Measurements from ENCODE around the gene LEFTY2. TPM values are rescaled to one million over a fixed set of nuclear protein-coding genes. Genes with fewer than 3 reads are reported as not detected.
A peak's percentile ranks its signal among the peaks of the same experiment; 100 is the strongest.

LEFTY2 gene
- total and polyA plus RNA-seq, 9 of the 15 experiments (the other 6 are each of a cell fraction or from before 2014, with no cell fraction given): 0.04 to 0.14 TPM; not detected in 7

DNA sequence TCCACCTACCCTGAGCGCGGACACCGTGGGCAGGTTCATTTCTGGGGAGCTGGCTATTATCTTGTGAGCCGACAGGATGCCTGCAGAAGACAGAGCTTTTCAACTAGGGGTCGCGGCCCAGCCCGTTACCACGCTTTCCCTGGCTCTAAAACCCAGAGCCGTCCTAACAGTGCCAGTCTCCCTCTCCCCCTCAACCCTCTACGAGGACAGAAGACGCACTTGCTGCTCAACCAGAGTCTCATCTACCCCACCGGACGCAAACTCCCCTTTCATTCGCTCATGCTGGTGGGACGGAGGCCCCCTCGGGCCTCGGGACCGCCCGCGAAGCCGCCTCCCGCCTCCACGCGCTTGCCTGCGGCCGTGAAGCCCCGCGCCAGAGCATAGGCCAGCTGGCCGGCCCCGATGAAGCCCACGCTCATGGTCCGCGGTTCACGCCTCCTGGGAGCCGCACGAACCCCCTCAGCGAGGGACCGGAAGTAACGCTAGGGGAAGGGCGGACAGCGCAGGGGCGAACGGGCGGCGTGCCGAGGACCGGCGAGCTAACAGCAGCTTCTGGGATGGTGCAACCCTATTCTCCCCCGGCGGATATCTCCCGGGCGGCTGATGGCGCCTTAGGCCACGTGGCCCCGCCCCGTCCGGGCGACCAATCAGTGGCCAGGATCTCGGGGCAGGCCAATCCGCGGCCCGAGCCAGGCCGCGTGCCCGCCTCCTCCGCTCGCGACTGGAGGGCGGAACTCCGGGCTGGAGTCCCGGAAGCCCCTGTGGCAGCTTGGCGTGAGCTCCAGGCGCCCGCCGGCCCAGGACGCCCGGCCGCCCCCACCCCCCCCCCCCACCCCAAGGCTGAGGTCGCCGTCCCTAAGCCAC is 17.1 kb downstream of the LEFTY2 start, which contains the start of gene PYCR2 (continued):
- TF ChIP-seq CXXC5 (CRISPR knock-in tag; IDR thresholded peaks at IDR 0.05) (peak; percentile 94), IRF2 (CRISPR knock-in tag; IDR thresholded peaks at IDR 0.05) (no peak), NR2F6 (CRISPR knock-in tag; IDR thresholded peaks at IDR 0.05) (peak; percentile 75; the same call in 1 of the 2 replicates), NEUROD1 (IDR thresholded peaks at IDR 0.05; ENCODE audit: borderline replicate concordance, low read depth, low read length, partially characterized antibody) (peak; percentile 93), ZSCAN29 (IDR thresholded peaks at IDR 0.05) (0 out of 2 replicates have a peak, but pooled peaks have one; percentile 18), LCOR (CRISPR knock-in tag; IDR thresholded peaks at IDR 0.05) (peak; percentile 76; the same call in 1 of the 2 replicates), SMC3 (conservative IDR thresholded peaks at IDR 0.05; ENCODE audit: insufficient read depth, low read depth, low read length) (no peak; the same call in 1 of the 2 replicates), FIP1L1 (IDR thresholded peaks at IDR 0.05; ENCODE audit: low read depth, low read length, poor library complexity, severe bottlenecking) (peak; percentile 95), STAT5B (CRISPR knock-in tag; IDR thresholded peaks at IDR 0.05) (no peak), HNRNPH1 (optimal IDR thresholded peaks at IDR 0.05; ENCODE audit: low read depth, low read length) (no peak), RB1 (IDR thresholded peaks at IDR 0.05; ENCODE audit: low read depth) (peak; percentile 81), ZNF354B (CRISPR knock-in tag; IDR thresholded peaks at IDR 0.05) (no peak), ZNF134 (CRISPR knock-in tag; conservative IDR thresholded peaks at IDR 0.05) (no peak), SOX6 (IDR thresholded peaks at IDR 0.05) (0 out of 2 replicates have a peak, but pooled peaks have one; percentile 29), FOXJ3 (CRISPR knock-in tag; IDR thresholded peaks at IDR 0.05) (no peak), MCM7 (IDR thresholded peaks at IDR 0.05) (no peak), ZFP30 (CRISPR knock-in tag; IDR thresholded peaks at IDR 0.05; ENCODE audit: borderline replicate concordance) (no peak), HNRNPLL (IDR thresholded peaks at IDR 0.05; ENCODE audit: low read depth, low read length, poor library complexity, severe bottlenecking) (peak; percentile 83)
- TF ChIP-seq, protein P1, sequence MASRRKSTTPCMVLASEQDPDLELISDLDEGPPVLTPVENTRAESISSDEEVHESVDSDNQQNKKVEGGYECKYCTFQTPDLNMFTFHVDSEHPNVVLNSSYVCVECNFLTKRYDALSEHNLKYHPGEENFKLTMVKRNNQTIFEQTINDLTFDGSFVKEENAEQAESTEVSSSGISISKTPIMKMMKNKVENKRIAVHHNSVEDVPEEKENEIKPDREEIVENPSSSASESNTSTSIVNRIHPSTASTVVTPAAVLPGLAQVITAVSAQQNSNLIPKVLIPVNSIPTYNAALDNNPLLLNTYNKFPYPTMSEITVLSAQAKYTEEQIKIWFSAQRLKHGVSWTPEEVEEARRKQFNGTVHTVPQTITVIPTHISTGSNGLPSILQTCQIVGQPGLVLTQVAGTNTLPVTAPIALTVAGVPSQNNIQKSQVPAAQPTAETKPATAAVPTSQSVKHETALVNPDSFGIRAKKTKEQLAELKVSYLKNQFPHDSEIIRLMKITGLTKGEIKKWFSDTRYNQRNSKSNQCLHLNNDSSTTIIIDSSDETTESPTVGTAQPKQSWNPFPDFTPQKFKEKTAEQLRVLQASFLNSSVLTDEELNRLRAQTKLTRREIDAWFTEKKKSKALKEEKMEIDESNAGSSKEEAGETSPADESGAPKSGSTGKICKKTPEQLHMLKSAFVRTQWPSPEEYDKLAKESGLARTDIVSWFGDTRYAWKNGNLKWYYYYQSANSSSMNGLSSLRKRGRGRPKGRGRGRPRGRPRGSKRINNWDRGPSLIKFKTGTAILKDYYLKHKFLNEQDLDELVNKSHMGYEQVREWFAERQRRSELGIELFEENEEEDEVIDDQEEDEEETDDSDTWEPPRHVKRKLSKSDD (conservative IDR thresholded peaks at IDR 0.05; ENCODE audit: low read length): no peak
- TF ChIP-seq, protein P2, sequence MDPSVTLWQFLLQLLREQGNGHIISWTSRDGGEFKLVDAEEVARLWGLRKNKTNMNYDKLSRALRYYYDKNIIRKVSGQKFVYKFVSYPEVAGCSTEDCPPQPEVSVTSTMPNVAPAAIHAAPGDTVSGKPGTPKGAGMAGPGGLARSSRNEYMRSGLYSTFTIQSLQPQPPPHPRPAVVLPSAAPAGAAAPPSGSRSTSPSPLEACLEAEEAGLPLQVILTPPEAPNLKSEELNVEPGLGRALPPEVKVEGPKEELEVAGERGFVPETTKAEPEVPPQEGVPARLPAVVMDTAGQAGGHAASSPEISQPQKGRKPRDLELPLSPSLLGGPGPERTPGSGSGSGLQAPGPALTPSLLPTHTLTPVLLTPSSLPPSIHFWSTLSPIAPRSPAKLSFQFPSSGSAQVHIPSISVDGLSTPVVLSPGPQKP (CRISPR knock-in tag; IDR thresholded peaks at IDR 0.05): no peak
- TF ChIP-seq, protein P3, sequence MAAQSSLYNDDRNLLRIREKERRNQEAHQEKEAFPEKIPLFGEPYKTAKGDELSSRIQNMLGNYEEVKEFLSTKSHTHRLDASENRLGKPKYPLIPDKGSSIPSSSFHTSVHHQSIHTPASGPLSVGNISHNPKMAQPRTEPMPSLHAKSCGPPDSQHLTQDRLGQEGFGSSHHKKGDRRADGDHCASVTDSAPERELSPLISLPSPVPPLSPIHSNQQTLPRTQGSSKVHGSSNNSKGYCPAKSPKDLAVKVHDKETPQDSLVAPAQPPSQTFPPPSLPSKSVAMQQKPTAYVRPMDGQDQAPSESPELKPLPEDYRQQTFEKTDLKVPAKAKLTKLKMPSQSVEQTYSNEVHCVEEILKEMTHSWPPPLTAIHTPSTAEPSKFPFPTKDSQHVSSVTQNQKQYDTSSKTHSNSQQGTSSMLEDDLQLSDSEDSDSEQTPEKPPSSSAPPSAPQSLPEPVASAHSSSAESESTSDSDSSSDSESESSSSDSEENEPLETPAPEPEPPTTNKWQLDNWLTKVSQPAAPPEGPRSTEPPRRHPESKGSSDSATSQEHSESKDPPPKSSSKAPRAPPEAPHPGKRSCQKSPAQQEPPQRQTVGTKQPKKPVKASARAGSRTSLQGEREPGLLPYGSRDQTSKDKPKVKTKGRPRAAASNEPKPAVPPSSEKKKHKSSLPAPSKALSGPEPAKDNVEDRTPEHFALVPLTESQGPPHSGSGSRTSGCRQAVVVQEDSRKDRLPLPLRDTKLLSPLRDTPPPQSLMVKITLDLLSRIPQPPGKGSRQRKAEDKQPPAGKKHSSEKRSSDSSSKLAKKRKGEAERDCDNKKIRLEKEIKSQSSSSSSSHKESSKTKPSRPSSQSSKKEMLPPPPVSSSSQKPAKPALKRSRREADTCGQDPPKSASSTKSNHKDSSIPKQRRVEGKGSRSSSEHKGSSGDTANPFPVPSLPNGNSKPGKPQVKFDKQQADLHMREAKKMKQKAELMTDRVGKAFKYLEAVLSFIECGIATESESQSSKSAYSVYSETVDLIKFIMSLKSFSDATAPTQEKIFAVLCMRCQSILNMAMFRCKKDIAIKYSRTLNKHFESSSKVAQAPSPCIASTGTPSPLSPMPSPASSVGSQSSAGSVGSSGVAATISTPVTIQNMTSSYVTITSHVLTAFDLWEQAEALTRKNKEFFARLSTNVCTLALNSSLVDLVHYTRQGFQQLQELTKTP (IDR thresholded peaks at IDR 0.05; ENCODE audit: low read depth in 1 of 2, partially characterized antibody in 2 of 2): no peak
